Measurements from ENCODE around the gene IGSF21.

The IGSF21 gene

GRCh38 chr1:18094096-18094495 lies 13.5 kb upstream of the IGSF21 start:
- no peaks in the 10 kb centered on the region for H3K4me1 ChIP-seq (ENCODE audit: low read depth, poor library complexity, severe bottlenecking)
- H4K20me1 ChIP-seq (ENCODE audit: insufficient read depth): no peaks in the 10 kb centered on the region
- TF ChIP-seq CTCF (conservative IDR thresholded peaks at IDR 0.05; ENCODE audit: low read depth, low read length): no peak

GRCh38 chr1:18097206-18097605 lies 10.4 kb upstream of the IGSF21 start:
- Histone ChIP-seq H3K27me3 (ENCODE audit: insufficient read depth, low read depth) (no peaks in the 10 kb centered on the region), H3K79me2 (ENCODE audit: insufficient read depth, low read depth) (no peaks in the 10 kb centered on the region), H3K9ac (no peak overlapping the region), H3K4me2 (no peak overlapping the region), H3K27ac (no peak overlapping the region), H3K36me3 (ENCODE audit: insufficient read depth) (no peaks in the 10 kb centered on the region), H3K4me1 (ENCODE audit: low read depth, poor library complexity, severe bottlenecking) (no peaks in the 10 kb centered on the region), H2AFZ (ENCODE audit: low read depth) (no peak overlapping the region), H3K4me3 (IDR thresholded peaks at IDR 0.05; ENCODE audit: insufficient read depth, low read depth, low read length) (no peak overlapping the region), H4K20me1 (ENCODE audit: insufficient read depth) (no peaks in the 10 kb centered on the region)
- TF ChIP-seq CTCF (conservative IDR thresholded peaks at IDR 0.05; ENCODE audit: low read depth, low read length): no peak

More at GRCh38 chr1:18094096-18094495, 13.5 kb upstream of the IGSF21 start:
- Histone ChIP-seq H3K79me2 (ENCODE audit: insufficient read depth, low read depth) (no peaks in the 10 kb centered on the region), H3K36me3 (ENCODE audit: insufficient read depth) (no peaks in the 10 kb centered on the region), H3K27ac (no peak overlapping the region), H3K9ac (no peak overlapping the region), H2AFZ (ENCODE audit: low read depth) (no peak overlapping the region), H3K27me3 (ENCODE audit: insufficient read depth, low read depth) (no peaks in the 10 kb centered on the region), H3K4me3 (IDR thresholded peaks at IDR 0.05; ENCODE audit: insufficient read depth, low read depth, low read length) (no peak overlapping the region), H3K4me2 (no peak overlapping the region)

- no peak for TF ChIP-seq CTCF (conservative IDR thresholded peaks at IDR 0.05; ENCODE audit: low read depth, low read length)
These were observed 8.6 kb upstream of the IGSF21 start for GRCh38 chr1:18099026-18099425.

DNA sequence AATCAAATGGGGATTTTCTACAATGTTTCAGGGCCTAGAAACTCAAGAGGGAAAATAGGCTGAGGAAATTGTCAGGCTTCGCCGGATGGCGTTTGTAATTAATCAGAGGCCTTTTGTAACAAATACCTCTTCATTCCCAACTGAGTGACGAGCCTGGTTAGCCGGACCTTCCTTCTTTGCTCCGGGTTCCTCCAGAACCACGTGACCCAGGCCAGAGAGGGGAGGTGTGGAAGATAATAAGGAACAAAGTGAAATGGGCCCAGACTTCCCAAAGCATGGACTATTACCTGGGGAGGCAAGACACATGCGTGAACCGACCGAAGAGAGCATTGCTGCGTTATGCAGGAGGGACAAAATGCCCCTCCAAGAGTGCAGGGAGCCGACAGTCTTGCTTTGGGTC lies 7.5 kb upstream of the IGSF21 start:
- Histone ChIP-seq H3K27me3 (ENCODE audit: insufficient read depth, low read depth) (no peaks in the 10 kb centered on the region), H3K79me2 (ENCODE audit: insufficient read depth, low read depth) (no peaks in the 10 kb centered on the region)
- no peak for TF ChIP-seq CTCF (conservative IDR thresholded peaks at IDR 0.05; ENCODE audit: low read depth, low read length)

More at GRCh38 chr1:18099026-18099425, 8.6 kb upstream of the IGSF21 start:
- H3K27ac ChIP-seq: no peak overlapping the region
- no peaks in the 10 kb centered on the region for H3K36me3 ChIP-seq (ENCODE audit: insufficient read depth)
- no peaks in the 10 kb centered on the region for H4K20me1 ChIP-seq (ENCODE audit: insufficient read depth)
- H3K4me3 ChIP-seq (IDR thresholded peaks at IDR 0.05; ENCODE audit: insufficient read depth, low read depth, low read length): no peak overlapping the region
- H3K79me2 ChIP-seq (ENCODE audit: insufficient read depth, low read depth): no peaks in the 10 kb centered on the region
- no peak overlapping the region for H2AFZ ChIP-seq (ENCODE audit: low read depth)
- no peaks in the 10 kb centered on the region for H3K4me1 ChIP-seq (ENCODE audit: low read depth, poor library complexity, severe bottlenecking)
- H3K27me3 ChIP-seq (ENCODE audit: insufficient read depth, low read depth): no peaks in the 10 kb centered on the region
- H3K4me2 ChIP-seq: no peak overlapping the region
- no peak overlapping the region for H3K9ac ChIP-seq

More for the DNA sequence above, 7.5 kb upstream of the IGSF21 start:
- Histone ChIP-seq H2AFZ (ENCODE audit: low read depth) (no peak overlapping the region), H3K4me3 (IDR thresholded peaks at IDR 0.05; ENCODE audit: insufficient read depth, low read depth, low read length) (no peak overlapping the region), H3K4me1 (ENCODE audit: low read depth, poor library complexity, severe bottlenecking) (no peaks in the 10 kb centered on the region), H3K36me3 (ENCODE audit: insufficient read depth) (no peaks in the 10 kb centered on the region), H4K20me1 (ENCODE audit: insufficient read depth) (no peaks in the 10 kb centered on the region), H3K4me2 (no peak overlapping the region), H3K9ac (no peak overlapping the region), H3K27ac (no peak overlapping the region)
